ENCODE results near the gene GPANK1. TPM values are rescaled to one million over a fixed set of nuclear protein-coding genes. Genes with fewer than 3 reads are reported as not detected.

Gene GPANK1
- total RNA-seq, 2 experiments from 2014 or later: 30.7 to 32.0 TPM

DNA sequence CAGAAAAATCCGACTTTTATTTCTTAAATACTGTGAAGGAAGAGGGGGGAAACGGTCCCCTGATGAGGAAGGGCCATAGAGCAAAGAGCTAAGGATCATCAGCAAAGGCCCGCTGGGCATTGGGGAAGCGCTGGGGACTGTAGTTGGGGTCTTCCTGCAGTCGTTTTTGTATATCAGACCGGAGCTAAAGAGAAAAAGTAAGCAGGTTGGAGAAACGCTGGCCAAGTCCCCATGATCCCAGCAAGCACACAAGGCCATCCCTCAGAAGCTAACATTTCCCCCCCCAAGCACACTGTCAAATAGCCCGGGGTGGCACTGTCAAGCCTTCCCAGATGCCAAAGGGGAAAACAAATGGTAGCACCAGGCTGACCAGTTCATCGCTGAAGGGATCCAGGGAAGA lies 25.8 kb downstream of the GPANK1 start:
- Mint-ChIP-seq H3K36me3 (peaks cover 18% of the 10 kb centered on the region), H3K9me3 (no peaks in the 10 kb centered on the region), H3K4me1 (peaks cover 8% of the 10 kb centered on the region), H3K27me3 (no peaks in the 10 kb centered on the region), H3K27ac (no peak overlapping the region), H3K4me3 (no peak overlapping the region)
- POLR2A ChIA-PET: interaction anchor here (0.5 to 2.4 kb wide), 5 partner anchors 11 to 42 kb away, joined by 3 to 10 read pairs (median 3); partner anchors contain the start of gene BAG6
- ATAC-seq (ENCODE audit: low read depth) (no peak), DNase-seq (no peak)

DNA sequence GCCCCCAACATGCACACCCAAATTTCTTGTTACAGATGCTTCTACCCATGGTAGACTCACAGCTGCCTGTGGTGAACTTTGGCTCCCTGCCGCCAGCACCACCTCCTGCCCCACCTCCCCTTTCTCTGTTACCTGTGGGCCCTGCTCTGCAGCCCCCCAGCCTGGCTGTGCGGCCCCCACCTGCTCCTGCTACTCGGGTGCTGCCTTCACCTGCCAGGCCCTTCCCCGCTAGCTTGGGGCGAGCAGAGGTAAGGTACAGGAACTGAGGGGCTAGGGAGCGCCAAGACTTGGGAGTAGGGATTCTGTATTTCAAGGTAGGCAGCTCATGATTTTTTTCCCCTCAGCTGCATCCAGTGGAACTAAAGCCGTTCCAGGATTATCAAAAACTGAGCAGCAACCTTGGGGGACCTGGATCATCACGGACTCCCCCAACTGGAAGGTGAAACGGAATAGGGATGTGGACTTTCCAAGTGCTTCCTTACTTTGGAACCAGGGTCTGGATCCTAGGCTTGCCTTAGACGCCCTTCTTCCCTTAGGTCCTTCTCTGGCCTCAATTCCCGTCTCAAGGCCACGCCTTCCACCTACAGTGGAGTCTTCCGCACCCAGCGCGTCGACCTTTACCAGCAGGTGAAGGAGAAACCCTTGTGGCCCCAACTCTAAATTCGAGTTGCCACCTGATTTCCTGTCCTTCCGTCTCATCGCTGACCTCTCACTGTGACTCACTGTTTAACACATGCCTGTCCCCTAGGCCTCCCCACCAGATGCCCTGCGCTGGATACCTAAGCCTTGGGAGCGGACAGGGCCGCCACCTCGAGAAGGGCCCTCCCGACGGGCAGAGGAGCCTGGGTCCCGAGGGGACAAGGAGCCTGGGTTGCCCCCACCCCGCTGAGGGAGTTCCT lies 27.9 kb downstream of the GPANK1 start:
- DNase-seq: no peak
- Mint-ChIP-seq H3K9me3 (no peaks in the 10 kb centered on the region), H3K27me3 (no peaks in the 10 kb centered on the region), H3K36me3 (peaks cover 20% of the 10 kb centered on the region), H3K27ac (peak overlapping the region; percentile 51), H3K4me1 (peaks cover 9% of the 10 kb centered on the region), H3K4me3 (no peak overlapping the region)
- POLR2A ChIA-PET: interaction anchor here (0.6 to 1.6 kb wide), 3 partner anchors 10 to 18 kb away, joined by 3 to 6 read pairs (median 4); partner anchors contain the start of gene PRRC2A
- no peak for ATAC-seq (ENCODE audit: low read depth)

- no peaks in the 10 kb centered on the region for H3K27me3 Mint-ChIP-seq
- no peak overlapping the region for H3K27ac Mint-ChIP-seq
- H3K36me3 Mint-ChIP-seq: peaks cover 30% of the 10 kb centered on the region
- no peaks in the 10 kb centered on the region for H3K9me3 Mint-ChIP-seq
- peaks cover 6% of the 10 kb centered on the region for H3K4me1 Mint-ChIP-seq
- POLR2A ChIA-PET: interaction anchor here (1.0 kb wide), 1 partner anchor 8 kb away, joined by 3 read pairs; no protein-coding TSS in a partner anchor
- DNase-seq (no peak), ATAC-seq (ENCODE audit: low read depth) (no peak)
- no peak overlapping the region for H3K4me3 Mint-ChIP-seq
Observed at GRCh38 chr6:31634969-31635575, 29.7 kb downstream of the GPANK1 start.

DNA sequence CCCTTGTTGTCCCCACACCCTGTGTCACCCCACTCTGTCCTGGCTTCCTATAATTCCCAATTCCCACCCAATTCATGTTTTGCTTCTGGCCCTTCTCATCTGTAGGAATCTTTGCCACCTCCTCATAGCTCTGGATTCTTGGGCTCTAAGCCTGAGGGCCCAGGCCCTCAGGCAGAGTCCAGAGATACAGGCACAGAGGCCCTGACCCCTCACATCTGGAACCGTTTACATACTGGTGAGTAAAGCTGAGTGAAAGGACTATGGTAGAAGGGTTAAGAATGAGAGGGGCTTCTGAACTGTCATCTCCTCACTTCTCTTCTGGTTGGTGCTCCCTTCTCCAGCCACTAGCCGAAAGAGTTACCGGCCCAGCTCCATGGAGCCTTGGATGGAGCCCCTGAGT lies 30.7 kb downstream of the GPANK1 start:
- H3K27me3 Mint-ChIP-seq: no peaks in the 10 kb centered on the region
- H3K9me3 Mint-ChIP-seq: no peaks in the 10 kb centered on the region
- POLR2A ChIA-PET: interaction anchor here (1.0 kb wide), 1 partner anchor 13 kb away, joined by 7 read pairs; the partner anchor contains the start of gene PRRC2A
- DNase-seq (no peak), ATAC-seq (ENCODE audit: low read depth) (no peak)
- H3K36me3 Mint-ChIP-seq: peaks cover 35% of the 10 kb centered on the region
- peaks cover 1% of the 10 kb centered on the region for H3K4me1 Mint-ChIP-seq
- H3K4me3 Mint-ChIP-seq: no peak overlapping the region
- H3K27ac Mint-ChIP-seq: no peak overlapping the region

- H3K9me3 Mint-ChIP-seq: no peaks in the 10 kb centered on the region
- no peak overlapping the region for H3K27ac Mint-ChIP-seq
- POLR2A ChIA-PET: interaction anchor here (1.0 kb wide), 1 partner anchor 13 kb away, joined by 7 read pairs; the partner anchor contains the start of gene PRRC2A
- no peak overlapping the region for H3K4me3 Mint-ChIP-seq
- peaks cover 35% of the 10 kb centered on the region for H3K36me3 Mint-ChIP-seq
- H3K4me1 Mint-ChIP-seq: peaks cover 1% of the 10 kb centered on the region
- ATAC-seq (ENCODE audit: low read depth) (no peak), DNase-seq (no peak)
- H3K27me3 Mint-ChIP-seq: no peaks in the 10 kb centered on the region
Observed at GRCh38 chr6:31633447-31633846, 31.4 kb downstream of the GPANK1 start.

DNA sequence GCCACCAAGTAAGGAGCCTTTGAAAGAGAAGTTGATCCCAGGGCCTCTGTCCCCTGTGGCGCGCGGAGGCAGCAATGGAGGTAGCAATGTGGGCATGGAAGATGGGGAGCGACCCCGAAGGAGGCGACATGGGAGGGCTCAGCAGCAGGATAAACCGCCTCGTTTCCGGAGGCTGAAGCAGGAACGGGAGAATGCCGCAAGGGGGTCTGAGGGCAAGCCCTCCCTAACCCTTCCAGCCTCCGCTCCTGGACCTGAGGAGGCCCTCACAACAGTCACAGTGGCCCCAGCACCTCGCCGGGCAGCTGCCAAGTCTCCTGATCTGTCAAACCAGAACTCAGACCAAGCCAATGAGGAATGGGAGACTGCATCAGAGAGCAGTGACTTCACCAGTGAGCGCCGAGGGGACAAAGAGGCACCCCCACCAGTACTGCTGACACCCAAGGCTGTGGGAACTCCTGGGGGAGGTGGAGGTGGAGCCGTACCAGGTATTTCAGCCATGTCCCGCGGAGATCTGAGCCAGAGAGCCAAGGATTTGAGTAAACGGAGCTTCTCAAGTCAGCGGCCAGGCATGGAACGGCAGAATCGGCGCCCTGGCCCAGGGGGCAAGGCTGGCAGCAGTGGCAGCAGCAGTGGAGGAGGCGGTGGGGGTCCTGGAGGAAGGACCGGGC lies 32.4 kb downstream of the GPANK1 start:
- DNase-seq: no peak
- Mint-ChIP-seq H3K9me3 (no peaks in the 10 kb centered on the region), H3K4me1 (peaks cover 2% of the 10 kb centered on the region), H3K27ac (peak overlapping the region; percentile 42), H3K27me3 (no peaks in the 10 kb centered on the region), H3K4me3 (no peak overlapping the region), H3K36me3 (peaks cover 42% of the 10 kb centered on the region)
- no peak for ATAC-seq (ENCODE audit: low read depth)
- POLR2A ChIA-PET: no interaction called here

- no peak overlapping the region for H3K27ac Mint-ChIP-seq
- no peak for ATAC-seq (ENCODE audit: low read depth)
Observed at GRCh38 chr6:31631681-31632278, 33.0 kb downstream of the GPANK1 start.

DNA sequence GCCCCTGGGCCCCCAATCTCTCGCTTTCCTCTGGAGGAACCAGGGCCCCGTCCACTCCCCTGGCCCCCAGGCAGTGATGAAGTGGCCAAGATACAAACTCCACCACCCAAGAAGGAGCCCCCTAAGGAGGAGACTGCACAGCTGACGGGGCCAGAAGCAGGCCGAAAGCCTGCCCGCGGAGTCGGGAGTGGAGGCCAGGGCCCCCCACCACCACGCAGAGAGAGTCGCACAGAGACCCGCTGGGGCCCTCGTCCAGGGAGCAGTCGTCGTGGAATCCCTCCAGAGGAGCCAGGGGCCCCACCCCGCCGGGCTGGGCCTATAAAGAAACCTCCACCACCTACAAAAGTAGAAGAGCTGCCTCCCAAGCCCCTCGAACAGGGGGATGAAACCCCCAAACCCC lies 33.6 kb downstream of the GPANK1 start:
- H3K27ac Mint-ChIP-seq: no peak overlapping the region
- POLR2A ChIA-PET: no interaction called here
- no peak overlapping the region for H3K4me3 Mint-ChIP-seq
- ATAC-seq (ENCODE audit: low read depth) (no peak), DNase-seq (no peak)
- H3K27me3 Mint-ChIP-seq: no peaks in the 10 kb centered on the region
- H3K9me3 Mint-ChIP-seq: no peaks in the 10 kb centered on the region
- peaks cover 45% of the 10 kb centered on the region for H3K36me3 Mint-ChIP-seq
- H3K4me1 Mint-ChIP-seq: peaks cover 2% of the 10 kb centered on the region

More at GRCh38 chr6:31631681-31632278, 33.0 kb downstream of the GPANK1 start:
- no peak overlapping the region for H3K4me3 Mint-ChIP-seq
- no peaks in the 10 kb centered on the region for H3K27me3 Mint-ChIP-seq
- POLR2A ChIA-PET: no interaction called here
- H3K9me3 Mint-ChIP-seq: no peaks in the 10 kb centered on the region
- peaks cover 2% of the 10 kb centered on the region for H3K4me1 Mint-ChIP-seq
- no peak for DNase-seq
- H3K36me3 Mint-ChIP-seq: peaks cover 44% of the 10 kb centered on the region

DNA sequence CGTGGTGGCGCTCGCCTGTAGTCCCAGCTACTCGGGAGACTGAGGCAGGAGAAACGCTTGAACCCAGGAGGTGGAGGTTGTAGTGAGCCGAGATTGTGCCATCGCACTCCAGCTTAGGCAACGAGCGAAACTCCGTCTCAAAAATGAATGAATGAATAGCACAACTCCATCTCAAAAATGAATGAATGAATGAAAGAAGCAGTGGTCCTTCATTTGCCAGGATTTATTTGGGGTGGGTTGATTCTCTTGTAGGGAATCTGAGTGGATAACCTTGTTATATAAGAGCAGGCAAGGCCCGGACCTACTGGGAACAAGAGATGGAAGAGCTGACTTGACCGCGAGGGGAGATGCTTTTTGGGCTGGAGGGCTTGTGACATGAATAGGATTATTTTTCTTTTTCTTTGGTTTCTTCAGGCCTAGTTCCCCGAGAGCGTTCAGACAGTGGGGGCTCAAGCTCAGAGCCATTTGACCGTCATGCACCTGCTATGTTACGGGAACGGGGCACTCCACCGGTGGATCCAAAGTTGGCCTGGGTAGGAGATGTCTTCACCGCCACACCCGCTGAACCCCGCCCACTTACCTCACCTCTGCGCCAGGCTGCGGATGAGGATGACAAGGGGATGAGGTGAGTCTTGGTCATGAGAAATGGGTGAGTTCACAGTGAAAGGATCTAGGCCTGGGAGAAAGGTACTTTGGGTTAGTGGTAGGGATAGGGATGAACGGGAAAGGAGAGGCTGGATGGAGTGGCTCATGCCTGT lies 34.4 kb downstream of the GPANK1 start:
- H3K4me3 Mint-ChIP-seq: no peak overlapping the region
- no peak overlapping the region for H3K27ac Mint-ChIP-seq
- no peak for ATAC-seq (ENCODE audit: low read depth)
- H3K9me3 Mint-ChIP-seq: no peaks in the 10 kb centered on the region
- H3K36me3 Mint-ChIP-seq: peaks cover 49% of the 10 kb centered on the region
- H3K27me3 Mint-ChIP-seq: no peaks in the 10 kb centered on the region
- POLR2A ChIA-PET: interaction anchor here (1.5 kb wide), 1 partner anchor 22 kb away, joined by 4 read pairs; the partner anchor contains the start of gene BAG6
- H3K4me1 Mint-ChIP-seq: peaks cover 4% of the 10 kb centered on the region
- no peak for DNase-seq

GRCh38 chr6:31629014-31629413 lies 35.8 kb downstream of the GPANK1 start:
- Mint-ChIP-seq H3K4me3 (no peak overlapping the region), H3K9me3 (no peaks in the 10 kb centered on the region), H3K4me1 (peaks cover 4% of the 10 kb centered on the region), H3K36me3 (peaks cover 45% of the 10 kb centered on the region), H3K27ac (no peak overlapping the region), H3K27me3 (no peaks in the 10 kb centered on the region)
- ATAC-seq (ENCODE audit: low read depth): no peak
- POLR2A ChIA-PET: no interaction called here
- DNase-seq: no peak

DNA sequence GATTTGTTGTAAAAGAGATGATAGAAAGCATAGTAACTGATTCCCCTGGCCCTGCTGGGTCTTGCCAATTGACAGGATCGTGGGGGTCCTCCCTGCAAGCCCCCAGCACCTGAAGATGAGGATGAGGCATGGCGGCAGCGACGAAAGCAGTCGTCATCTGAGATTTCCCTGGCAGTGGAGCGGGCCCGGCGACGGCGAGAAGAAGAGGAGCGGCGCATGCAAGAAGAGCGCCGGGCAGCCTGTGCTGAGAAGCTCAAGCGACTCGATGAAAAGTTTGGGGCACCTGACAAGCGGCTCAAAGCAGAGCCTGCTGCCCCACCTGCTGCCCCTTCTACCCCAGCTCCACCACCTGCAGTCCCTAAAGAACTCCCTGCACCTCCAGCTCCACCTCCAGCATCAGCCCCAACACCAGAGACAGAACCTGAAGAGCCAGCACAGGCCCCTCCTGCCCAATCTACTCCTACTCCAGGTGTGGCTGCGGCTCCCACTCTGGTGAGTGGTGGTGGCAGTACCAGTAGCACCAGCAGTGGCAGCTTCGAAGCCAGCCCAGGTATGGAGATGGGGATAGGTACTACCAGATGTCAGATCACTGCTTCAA lies 37.0 kb downstream of the GPANK1 start:
- Mint-ChIP-seq H3K4me1 (peaks cover 6% of the 10 kb centered on the region), H3K4me3 (no peak overlapping the region), H3K9me3 (no peaks in the 10 kb centered on the region), H3K27ac (no peak overlapping the region), H3K27me3 (no peaks in the 10 kb centered on the region), H3K36me3 (peaks cover 47% of the 10 kb centered on the region)
- no peak for DNase-seq
- no peak for ATAC-seq (ENCODE audit: low read depth)
- POLR2A ChIA-PET: interaction anchor here (1.0 to 4.1 kb wide), 5 partner anchors 8 to 24 kb away, joined by 3 to 18 read pairs (median 3); partner anchors contain the start of gene BAG6

GRCh38 chr6:31626952-31627351 lies 37.8 kb downstream of the GPANK1 start:
- ATAC-seq (ENCODE audit: low read depth) (no peak), DNase-seq (no peak)
- Mint-ChIP-seq H3K36me3 (peaks cover 48% of the 10 kb centered on the region), H3K27me3 (no peaks in the 10 kb centered on the region), H3K9me3 (no peaks in the 10 kb centered on the region), H3K27ac (no peak overlapping the region), H3K4me1 (peaks cover 14% of the 10 kb centered on the region), H3K4me3 (no peak overlapping the region)
- POLR2A ChIA-PET: interaction anchor here (0.6 to 4.1 kb wide), 6 partner anchors 9 to 102 kb away, joined by 3 to 18 read pairs (median 4); partner anchors contain the start of gene BAG6

Measured in activated naive CD8-positive, alpha-beta T cell treated with anti-CD3 and anti-CD28 coated beads, Interleukin-2, amount 10 ng/mL, durations not matched to agents 7 days and 5 days (primary cell).